ENCODE results near the gene CNTN5. TPM values are rescaled to one million over a fixed set of nuclear protein-coding genes. Genes with fewer than 3 reads are reported as not detected.

CNTN5 gene
- polyA plus RNA-seq (2013, experiment 1 of 2) = 1.1 TPM
- polyA plus RNA-seq (2013, experiment 2 of 2) = 1.5 TPM

DNA sequence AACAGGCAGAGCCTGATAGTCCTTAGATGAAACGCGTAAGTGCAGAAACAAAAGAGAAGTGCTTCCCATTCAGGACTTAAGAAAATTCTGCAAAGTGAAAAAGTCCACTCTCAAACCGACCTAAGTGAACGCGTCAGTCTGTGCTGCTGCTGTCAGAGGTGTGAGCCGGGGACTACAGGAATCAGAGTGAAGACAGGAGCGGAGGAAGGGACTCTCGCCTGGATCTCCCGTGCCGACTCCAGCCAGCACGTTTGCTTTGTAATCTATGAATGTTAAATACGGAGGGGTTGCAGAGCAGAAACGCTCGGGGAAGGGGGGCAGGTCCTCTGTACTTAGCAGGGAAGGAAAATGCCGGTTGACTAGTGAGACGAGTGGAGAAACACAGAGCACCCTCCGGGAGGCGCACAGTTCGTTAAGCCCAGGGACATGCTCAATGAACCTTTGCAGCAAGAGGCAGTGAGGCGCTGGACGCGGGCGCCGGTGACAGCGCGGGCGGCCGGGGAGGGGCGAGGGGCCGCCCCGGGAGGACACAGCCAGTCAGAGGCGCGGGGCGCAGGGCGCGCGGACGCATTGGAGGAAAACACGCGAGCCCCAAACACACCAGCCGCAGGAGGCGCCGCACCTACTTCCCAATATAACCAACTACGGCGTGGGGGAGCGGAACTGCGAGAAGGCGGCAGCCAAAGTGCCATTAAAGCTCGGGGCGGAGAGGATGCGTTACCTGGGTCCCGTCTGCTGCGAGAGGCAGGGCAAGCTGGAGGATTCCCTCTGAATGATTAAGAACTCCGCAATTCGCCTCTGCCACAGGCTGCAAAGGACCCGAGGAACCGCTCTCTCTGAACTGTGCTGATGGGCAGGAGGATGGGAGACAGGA, at the start of gene CNTN5:
Gene CNTN5, plus strand, starts transcription at position 598 of the 874 bp plus-strand sequence.
- Histone ChIP-seq H3K27ac (ENCODE audit: low read depth, low read length, severe bottlenecking) (no peak within 1 kb of the TSS), H3K4me1 (ENCODE audit: control insufficient read depth, insufficient read depth, low read length, poor library complexity, severe bottlenecking) (peaks cover 5% of the 10 kb centered on the region), H3K4me3 (ENCODE audit: extremely low read depth, insufficient read depth, low read length, poor library complexity, severe bottlenecking) (peak within 1 kb of the TSS; percentile 43), H3K36me3 (ENCODE audit: control insufficient read depth, insufficient read depth, low read length) (no peaks in the 10 kb centered on the region), H3K9me3 (ENCODE audit: control insufficient read depth, low read length) (no peaks in the 10 kb centered on the region)
- WGBS, 2 experiments (ENCODE audit: insufficient coverage in 2 of 2) = 5 to 6% methylated on average over 26 to 38 of the region's 57 CpGs

DNA sequence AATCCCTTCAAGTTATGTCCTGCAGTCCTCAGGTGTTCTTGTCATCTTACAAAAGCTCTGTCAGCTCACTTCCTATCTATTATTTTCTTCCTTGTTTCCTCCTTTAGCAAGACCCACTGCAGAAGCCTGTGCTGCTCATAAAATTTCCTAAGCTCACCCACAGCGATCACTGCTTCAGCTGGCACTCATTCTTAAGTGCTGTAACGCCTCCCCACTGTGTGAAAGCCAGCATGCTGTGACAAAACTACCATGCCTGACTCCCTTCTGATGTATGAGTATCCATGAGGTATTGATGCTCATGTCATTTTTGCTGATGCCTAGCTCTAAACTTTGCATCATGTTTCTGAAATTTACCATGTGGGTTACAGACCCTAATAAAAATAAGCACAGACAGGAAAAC, 41.5 kb upstream of the CNTN5 start:
- WGBS, 2 experiments (ENCODE audit: insufficient coverage in 2 of 2) = 14% methylated on average over 2 of the region's 2 CpGs; no CpG with 5 or more reads in 1 of the 2 experiments

DNA sequence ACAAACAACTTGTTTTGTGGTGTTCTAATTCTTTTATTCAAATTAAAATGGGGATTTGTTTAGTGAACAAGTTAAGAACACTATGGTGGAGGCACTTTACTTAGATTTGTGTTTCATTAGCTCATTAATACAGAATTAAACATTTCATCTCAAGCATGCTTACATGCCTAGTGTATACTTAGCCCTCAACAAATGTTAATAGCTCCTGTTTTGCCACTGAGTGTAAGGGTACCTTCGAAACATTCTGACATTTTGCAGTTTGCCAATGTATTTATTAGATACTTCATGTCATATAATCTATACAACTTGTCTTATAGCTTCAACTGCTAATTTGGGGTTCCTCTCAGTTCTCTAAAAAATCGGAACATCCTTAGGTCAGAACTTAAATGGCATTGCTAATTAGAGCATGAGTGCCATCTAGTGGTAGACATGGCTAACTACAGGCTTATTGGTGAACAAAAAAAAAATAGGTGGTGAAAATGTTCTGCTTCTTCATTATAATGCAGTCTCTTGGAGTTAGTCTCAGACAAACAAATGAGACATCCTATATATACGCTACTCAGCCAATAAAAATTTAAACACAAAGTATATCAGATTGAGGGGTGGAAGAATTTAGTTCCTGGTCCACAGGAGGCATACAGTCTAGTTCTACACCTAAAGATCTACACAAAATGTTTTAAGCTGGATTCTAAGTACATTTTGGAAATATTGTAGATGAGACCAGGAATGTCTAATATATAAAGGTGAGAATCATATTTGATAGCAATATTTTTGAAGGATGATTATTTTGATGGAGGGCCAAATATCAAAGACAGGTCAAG, 4.9 kb upstream of the CNTN5 start:
- H3K4me3 ChIP-seq (ENCODE audit: extremely low read depth, insufficient read depth, low read length, poor library complexity, severe bottlenecking) = no peak overlapping the region
- H3K4me1 ChIP-seq (ENCODE audit: control insufficient read depth, insufficient read depth, low read length, poor library complexity, severe bottlenecking) = no peaks in the 10 kb centered on the region
- H3K9me3 ChIP-seq (ENCODE audit: control insufficient read depth, low read length) = no peaks in the 10 kb centered on the region
- WGBS, 2 experiments (ENCODE audit: insufficient coverage in 2 of 2) = 0% methylated on average over 1 of the region's 3 CpGs; no CpG with 5 or more reads in 1 of the 2 experiments
- H3K27ac ChIP-seq (ENCODE audit: low read depth, low read length, severe bottlenecking) = no peak overlapping the region
- H3K36me3 ChIP-seq (ENCODE audit: control insufficient read depth, insufficient read depth, low read length) = no peaks in the 10 kb centered on the region

More for the DNA sequence above, 41.5 kb upstream of the CNTN5 start:
- Histone ChIP-seq H3K36me3 (ENCODE audit: control insufficient read depth, insufficient read depth, low read length) (no peaks in the 10 kb centered on the region), H3K4me3 (ENCODE audit: extremely low read depth, insufficient read depth, low read length, poor library complexity, severe bottlenecking) (no peak overlapping the region), H3K27ac (ENCODE audit: low read depth, low read length, severe bottlenecking) (no peak overlapping the region), H3K4me1 (ENCODE audit: control insufficient read depth, insufficient read depth, low read length, poor library complexity, severe bottlenecking) (no peaks in the 10 kb centered on the region), H3K9me3 (ENCODE audit: control insufficient read depth, low read length) (no peaks in the 10 kb centered on the region)

DNA sequence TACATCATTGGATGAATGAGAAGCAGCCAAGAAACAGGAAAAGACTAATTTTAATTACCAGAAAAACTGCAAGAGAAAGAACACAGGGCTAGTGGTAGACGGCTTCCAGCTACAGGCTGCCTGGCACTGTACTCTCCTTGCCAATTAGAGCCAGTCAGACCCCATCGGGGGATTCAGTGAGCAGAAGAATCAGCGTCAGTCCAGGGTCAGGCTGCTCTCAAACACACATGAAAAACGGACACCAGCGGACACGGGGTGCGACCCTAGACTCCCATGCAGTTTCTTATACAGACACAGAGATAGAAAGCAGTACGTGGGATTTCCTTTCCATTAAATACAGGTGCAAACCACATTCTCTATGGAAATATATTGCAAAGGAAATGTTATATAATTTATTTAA, 1.1 kb upstream of the CNTN5 start:
- Histone ChIP-seq H3K27ac (ENCODE audit: low read depth, low read length, severe bottlenecking) (no peak overlapping the region), H3K4me1 (ENCODE audit: control insufficient read depth, insufficient read depth, low read length, poor library complexity, severe bottlenecking) (peaks cover 5% of the 10 kb centered on the region), H3K4me3 (ENCODE audit: extremely low read depth, insufficient read depth, low read length, poor library complexity, severe bottlenecking) (no peak overlapping the region), H3K9me3 (ENCODE audit: control insufficient read depth, low read length) (no peaks in the 10 kb centered on the region), H3K36me3 (ENCODE audit: control insufficient read depth, insufficient read depth, low read length) (no peaks in the 10 kb centered on the region)
- 93 to 98% methylated on average over 6 to 7 of the region's 8 CpGs for WGBS, 2 experiments (ENCODE audit: insufficient coverage in 2 of 2)

DNA sequence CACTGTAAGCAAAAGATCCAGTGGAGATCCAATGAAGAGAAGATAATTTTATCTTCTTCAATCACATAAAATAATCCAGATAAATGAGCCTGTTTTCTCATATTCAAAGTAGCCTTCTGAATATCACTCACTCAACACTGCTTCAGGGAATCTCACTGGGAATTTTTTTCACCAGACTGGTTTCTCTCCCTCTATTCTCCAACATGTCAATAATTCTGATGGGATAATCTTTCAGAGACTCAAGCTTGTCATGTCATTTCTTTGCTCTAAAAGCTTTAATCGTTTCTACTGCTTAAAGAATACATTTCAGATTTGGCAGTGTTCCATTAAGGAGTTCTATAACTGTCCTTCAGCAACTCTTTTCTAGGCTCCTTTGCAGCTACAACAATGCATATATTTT, 16.3 kb downstream of the CNTN5 start:
- no peak overlapping the region for H3K4me3 ChIP-seq (ENCODE audit: extremely low read depth, insufficient read depth, low read length, poor library complexity, severe bottlenecking)
- no peaks in the 10 kb centered on the region for H3K4me1 ChIP-seq (ENCODE audit: control insufficient read depth, insufficient read depth, low read length, poor library complexity, severe bottlenecking)
- no peaks in the 10 kb centered on the region for H3K9me3 ChIP-seq (ENCODE audit: control insufficient read depth, low read length)
- 67% methylated on average over 1 of the region's 1 CpG; no CpG with 5 or more reads in 1 of the 2 experiments for WGBS, 2 experiments (ENCODE audit: insufficient coverage in 2 of 2)
- no peak overlapping the region for H3K27ac ChIP-seq (ENCODE audit: low read depth, low read length, severe bottlenecking)
- no peaks in the 10 kb centered on the region for H3K36me3 ChIP-seq (ENCODE audit: control insufficient read depth, insufficient read depth, low read length)

DNA sequence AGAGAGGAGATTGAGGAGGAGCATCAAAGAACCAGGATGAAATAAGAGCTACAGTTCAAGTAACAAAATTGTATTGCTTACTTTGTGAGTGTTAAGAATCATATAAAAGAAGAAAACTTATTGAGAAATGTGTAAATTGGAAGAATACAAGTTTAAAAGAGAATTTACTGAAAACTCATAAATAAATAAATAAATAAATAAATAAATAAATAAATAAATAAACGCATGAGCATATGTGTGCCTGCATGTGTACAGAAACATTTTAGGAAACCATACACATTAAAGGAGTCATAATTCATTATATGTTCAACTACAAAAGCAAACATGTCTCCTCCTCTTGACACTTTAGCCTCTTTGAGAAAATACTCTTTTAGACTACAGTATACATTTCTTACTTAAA, 42.6 kb downstream of the CNTN5 start:
- Histone ChIP-seq H3K4me1 (ENCODE audit: control insufficient read depth, insufficient read depth, low read length, poor library complexity, severe bottlenecking) (no peaks in the 10 kb centered on the region), H3K9me3 (ENCODE audit: control insufficient read depth, low read length) (no peaks in the 10 kb centered on the region), H3K36me3 (ENCODE audit: control insufficient read depth, insufficient read depth, low read length) (no peaks in the 10 kb centered on the region), H3K27ac (ENCODE audit: low read depth, low read length, severe bottlenecking) (no peak overlapping the region), H3K4me3 (ENCODE audit: extremely low read depth, insufficient read depth, low read length, poor library complexity, severe bottlenecking) (no peak overlapping the region)
- no CpG with 5 or more reads among the region's 1 CpG for whole genome bisulfite sequencing, 2 experiments (ENCODE audit: insufficient coverage in 2 of 2)

DNA sequence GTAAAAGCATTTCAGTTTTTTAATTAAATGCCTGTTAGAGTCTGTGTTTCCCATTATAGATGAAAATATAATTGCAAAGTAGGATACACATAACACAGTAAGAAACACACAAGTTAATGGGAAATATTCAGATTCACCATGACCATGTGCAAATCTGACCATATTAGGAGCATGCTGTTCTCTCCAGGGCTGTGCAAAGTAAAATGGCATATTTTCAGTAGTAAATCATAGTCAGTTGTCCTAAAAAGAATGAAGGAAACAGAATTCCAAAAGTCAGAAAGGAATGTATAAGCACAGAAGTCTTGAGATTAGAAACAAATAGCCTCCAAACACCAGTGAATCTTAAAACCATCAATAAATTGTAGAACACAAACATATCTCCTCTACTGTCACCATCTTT, 44.4 kb downstream of the CNTN5 start:
- Histone ChIP-seq H3K9me3 (ENCODE audit: control insufficient read depth, low read length) (no peaks in the 10 kb centered on the region), H3K36me3 (ENCODE audit: control insufficient read depth, insufficient read depth, low read length) (no peaks in the 10 kb centered on the region), H3K4me1 (ENCODE audit: control insufficient read depth, insufficient read depth, low read length, poor library complexity, severe bottlenecking) (no peaks in the 10 kb centered on the region), H3K27ac (ENCODE audit: low read depth, low read length, severe bottlenecking) (no peak overlapping the region), H3K4me3 (ENCODE audit: extremely low read depth, insufficient read depth, low read length, poor library complexity, severe bottlenecking) (no peak overlapping the region)

DNA sequence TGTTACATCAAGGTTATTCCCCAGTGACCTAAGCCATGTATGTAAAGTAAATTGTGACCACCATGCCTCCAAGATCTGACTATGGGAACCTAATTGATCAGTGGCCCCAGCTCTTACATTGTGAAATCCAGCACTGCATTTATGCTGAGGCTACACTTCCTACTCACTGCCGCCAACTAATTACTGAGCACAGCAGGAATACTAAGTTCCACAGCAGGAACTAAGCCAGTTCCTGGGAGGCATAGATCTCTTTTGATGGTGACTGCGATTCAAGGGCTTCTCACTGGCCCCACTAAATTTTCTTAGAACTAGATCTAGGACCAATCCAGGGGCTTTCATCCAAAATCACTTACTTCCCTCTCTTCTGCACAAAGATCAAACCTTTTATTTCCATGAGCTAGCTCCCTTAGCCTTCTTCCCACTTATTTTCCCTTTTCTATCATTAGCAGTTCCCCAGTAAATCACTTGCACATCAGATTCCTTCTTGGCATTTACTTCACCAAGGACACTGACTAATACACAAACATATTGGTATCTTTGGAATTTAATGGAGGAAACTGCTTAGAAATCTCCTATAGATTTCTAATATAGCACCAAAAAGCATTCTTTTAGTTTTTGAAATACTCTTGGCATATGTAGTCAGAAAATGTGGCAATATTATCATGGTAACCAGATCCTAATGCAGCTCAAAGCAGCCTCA, 46.0 kb downstream of the CNTN5 start:
- H3K36me3 ChIP-seq (ENCODE audit: control insufficient read depth, insufficient read depth, low read length) = no peaks in the 10 kb centered on the region
- no peak overlapping the region for H3K4me3 ChIP-seq (ENCODE audit: extremely low read depth, insufficient read depth, low read length, poor library complexity, severe bottlenecking)
- no peaks in the 10 kb centered on the region for H3K4me1 ChIP-seq (ENCODE audit: control insufficient read depth, insufficient read depth, low read length, poor library complexity, severe bottlenecking)
- no peaks in the 10 kb centered on the region for H3K9me3 ChIP-seq (ENCODE audit: control insufficient read depth, low read length)
- 39 to 50% methylated on average over 1 to 2 of the region's 2 CpGs for WGBS, 2 experiments (ENCODE audit: insufficient coverage in 2 of 2)
- H3K27ac ChIP-seq (ENCODE audit: low read depth, low read length, severe bottlenecking) = no peak overlapping the region

DNA sequence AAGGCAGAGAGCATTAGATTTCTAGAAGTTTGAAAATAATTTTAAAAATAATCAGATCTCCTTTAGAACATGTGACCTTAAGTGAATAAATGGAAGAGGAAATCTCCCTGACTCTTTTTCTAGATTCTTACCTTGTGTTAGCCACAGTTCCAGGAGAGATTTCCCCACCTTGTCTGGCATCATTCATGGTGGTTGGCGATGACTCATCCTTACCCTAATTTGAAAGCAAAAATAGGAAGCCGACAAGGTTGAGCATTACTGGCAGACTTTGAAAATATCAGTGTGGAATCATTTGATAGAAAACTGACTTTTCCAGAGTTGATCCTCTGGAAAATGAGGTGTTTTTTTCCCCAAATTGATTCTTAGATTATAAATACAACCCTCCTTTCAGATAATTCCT, 48.1 kb downstream of the CNTN5 start:
- WGBS, 2 experiments (ENCODE audit: insufficient coverage in 2 of 2) = no CpG with 5 or more reads among the region's 2 CpGs
- Histone ChIP-seq H3K9me3 (ENCODE audit: control insufficient read depth, low read length) (no peaks in the 10 kb centered on the region), H3K36me3 (ENCODE audit: control insufficient read depth, insufficient read depth, low read length) (no peaks in the 10 kb centered on the region), H3K4me3 (ENCODE audit: extremely low read depth, insufficient read depth, low read length, poor library complexity, severe bottlenecking) (no peak overlapping the region), H3K27ac (ENCODE audit: low read depth, low read length, severe bottlenecking) (no peak overlapping the region), H3K4me1 (ENCODE audit: control insufficient read depth, insufficient read depth, low read length, poor library complexity, severe bottlenecking) (no peaks in the 10 kb centered on the region)

DNA sequence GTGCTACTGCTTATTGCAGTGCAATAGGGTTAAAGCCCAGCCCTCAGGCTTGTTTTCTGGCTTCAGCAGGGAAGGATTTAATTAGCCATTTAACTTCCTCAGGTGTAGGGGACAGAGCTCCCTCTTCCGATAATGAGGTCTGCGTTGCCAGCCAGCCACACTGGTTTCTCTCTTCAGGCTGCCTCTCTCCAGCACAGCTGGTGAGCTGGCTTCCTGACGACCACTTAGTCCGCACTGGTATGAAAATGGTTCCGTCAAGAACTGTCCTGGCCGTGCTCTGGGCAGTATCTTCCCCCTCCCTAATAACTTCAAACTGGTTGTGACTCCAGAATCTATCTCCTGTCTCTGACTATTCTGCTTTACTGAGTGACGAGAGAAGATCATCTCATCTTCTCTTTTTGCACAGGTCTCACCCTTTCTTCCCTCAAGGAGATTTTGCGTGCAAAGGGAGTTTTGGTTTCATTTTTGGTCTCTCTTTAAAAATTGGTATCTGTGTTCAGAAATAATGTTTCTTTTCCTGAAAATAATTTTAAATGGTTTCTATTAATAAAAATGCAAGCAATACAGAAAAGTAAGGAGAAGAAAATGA, 49.2 kb downstream of the CNTN5 start:
- Histone ChIP-seq H3K4me3 (ENCODE audit: extremely low read depth, insufficient read depth, low read length, poor library complexity, severe bottlenecking) (no peak overlapping the region), H3K27ac (ENCODE audit: low read depth, low read length, severe bottlenecking) (no peak overlapping the region), H3K9me3 (ENCODE audit: control insufficient read depth, low read length) (no peaks in the 10 kb centered on the region), H3K36me3 (ENCODE audit: control insufficient read depth, insufficient read depth, low read length) (no peaks in the 10 kb centered on the region), H3K4me1 (ENCODE audit: control insufficient read depth, insufficient read depth, low read length, poor library complexity, severe bottlenecking) (no peaks in the 10 kb centered on the region)
- WGBS, 2 experiments (ENCODE audit: insufficient coverage in 2 of 2) = 36% methylated on average over 6 of the region's 8 CpGs

Data from mesodermal cell (in vitro differentiated cells).